ENCODE results near the gene TIGD4.

DNA sequence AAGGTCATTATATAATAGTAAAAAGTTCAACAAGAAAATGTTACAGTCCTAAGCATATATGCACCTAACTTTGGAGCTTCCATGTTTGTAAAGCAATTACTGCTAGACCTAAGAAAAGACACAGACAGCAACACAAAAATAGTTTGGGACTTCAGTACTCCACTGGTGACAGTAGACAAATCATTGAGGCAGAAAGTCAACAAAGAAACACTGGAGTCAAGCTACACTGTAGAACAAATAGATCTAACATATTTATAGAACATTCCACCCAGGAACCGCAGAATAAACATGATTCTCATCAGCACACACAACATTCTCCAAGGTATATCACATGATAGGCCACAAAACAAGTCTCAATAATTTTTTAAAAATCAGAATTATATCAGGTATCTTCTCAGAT is 42.8 kb upstream of the TIGD4 start:
- TF ChIP-seq, protein P1, sequence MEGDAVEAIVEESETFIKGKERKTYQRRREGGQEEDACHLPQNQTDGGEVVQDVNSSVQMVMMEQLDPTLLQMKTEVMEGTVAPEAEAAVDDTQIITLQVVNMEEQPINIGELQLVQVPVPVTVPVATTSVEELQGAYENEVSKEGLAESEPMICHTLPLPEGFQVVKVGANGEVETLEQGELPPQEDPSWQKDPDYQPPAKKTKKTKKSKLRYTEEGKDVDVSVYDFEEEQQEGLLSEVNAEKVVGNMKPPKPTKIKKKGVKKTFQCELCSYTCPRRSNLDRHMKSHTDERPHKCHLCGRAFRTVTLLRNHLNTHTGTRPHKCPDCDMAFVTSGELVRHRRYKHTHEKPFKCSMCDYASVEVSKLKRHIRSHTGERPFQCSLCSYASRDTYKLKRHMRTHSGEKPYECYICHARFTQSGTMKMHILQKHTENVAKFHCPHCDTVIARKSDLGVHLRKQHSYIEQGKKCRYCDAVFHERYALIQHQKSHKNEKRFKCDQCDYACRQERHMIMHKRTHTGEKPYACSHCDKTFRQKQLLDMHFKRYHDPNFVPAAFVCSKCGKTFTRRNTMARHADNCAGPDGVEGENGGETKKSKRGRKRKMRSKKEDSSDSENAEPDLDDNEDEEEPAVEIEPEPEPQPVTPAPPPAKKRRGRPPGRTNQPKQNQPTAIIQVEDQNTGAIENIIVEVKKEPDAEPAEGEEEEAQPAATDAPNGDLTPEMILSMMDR (IDR thresholded peaks at IDR 0.05; ENCODE audit: low read depth, low read length, missing input control): no peak
- TF ChIP-seq TAF1 (conservative IDR thresholded peaks at IDR 0.05): no peak
